ENCODE results near the gene DHRS4L2.
"Not testable (repeated sequence)": the region's sequence is repeated elsewhere in the genome, so short reads cannot be mapped to it uniquely, and the experiment has no call there.

The DHRS4L2 gene

GRCh38 chr14:23988607-23989363, at the start of gene DHRS4L2:
DHRS4L2 (plus strand) TSS chr14:23988929; CDS start chr14:23988948, 19 bp downstream.
- not testable (repeated sequence) for DNase-seq

GRCh38 chr14:23939607-23940326, 49.0 kb upstream of the DHRS4L2 start:
- DNase-seq: no peak

- DNase-seq: no peak
These were observed 47.5 kb upstream of the DHRS4L2 start for GRCh38 chr14:23941230-23941629.

DNA sequence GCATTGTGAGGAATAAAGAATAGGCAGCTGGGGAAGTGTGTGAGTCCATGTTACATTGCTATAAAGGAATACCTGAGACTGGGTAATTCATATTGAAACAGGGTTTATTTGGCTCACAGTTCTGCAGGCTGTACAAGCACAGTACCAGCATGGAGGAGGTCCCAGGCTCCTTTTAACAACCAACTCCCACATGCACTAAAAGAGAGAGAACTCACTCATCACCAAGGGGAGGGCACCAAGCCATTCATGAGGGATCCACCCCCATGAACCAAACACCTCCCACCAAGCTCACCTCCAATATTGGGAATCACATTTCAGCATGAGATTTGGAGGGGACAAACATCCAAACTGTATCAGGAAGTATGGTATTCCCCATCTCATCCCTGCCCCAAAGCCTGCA, 47.1 kb upstream of the DHRS4L2 start:
- DNase-seq: no peak

- DNase-seq: no peak
These were observed 46.1 kb upstream of the DHRS4L2 start for GRCh38 chr14:23942587-23942986.

- DNase-seq: not testable (repeated sequence)
These were observed 39.7 kb upstream of the DHRS4L2 start for GRCh38 chr14:23949069-23949468.

DNA sequence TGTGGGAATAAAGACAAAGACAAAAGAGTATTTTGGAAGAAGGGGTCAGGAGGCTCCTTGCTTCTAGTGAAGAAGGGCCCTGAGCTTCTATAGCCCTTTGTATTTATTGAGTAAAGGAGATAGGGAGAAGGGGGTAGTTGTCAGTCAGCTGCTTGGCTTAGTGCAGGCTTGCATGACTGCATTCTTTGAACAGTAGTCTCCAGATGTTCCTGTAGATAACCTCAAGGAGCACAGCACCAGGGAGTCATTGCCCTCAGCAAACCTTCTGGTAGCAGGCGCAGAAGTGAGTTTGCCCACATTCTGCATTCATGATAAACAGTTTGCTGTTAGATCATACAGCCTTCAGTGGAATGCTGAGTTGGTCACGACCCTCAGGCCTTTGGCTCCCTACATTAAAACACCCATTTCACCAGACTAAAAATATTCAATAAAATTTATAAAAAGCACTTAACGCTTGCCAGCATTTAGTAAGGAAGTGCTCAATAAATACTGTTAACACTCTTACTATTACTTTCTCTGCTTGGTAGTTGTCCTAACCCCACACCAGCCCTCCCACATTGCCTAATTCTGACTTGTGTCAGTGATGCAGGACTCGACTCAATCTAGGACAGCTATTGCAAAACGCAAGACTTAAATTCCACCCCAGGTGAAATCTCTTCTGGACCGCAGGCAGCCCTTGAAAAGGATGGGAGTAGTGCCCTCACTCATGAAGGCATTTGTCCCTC, 38.2 kb upstream of the DHRS4L2 start:
- DNase-seq: no peak

DNA sequence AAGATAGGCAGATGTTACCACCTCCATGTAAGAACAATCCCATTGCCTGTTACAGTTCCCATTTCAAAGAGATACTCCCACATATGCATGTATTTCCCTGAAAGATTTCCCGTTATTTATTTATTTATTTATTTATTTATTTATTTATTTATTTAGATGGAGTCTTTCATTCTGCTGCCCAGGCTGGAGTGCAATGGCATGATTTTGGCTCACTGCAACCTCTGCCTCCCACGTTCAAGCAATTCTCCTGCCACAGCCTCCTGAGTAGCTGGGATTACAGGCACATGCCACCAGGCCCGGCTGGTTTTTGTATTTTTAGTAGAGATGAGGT, 37.6 kb upstream of the DHRS4L2 start:
- DNase-seq: not testable (repeated sequence)

- no peak for DNase-seq
These were observed 37.0 kb upstream of the DHRS4L2 start for GRCh38 chr14:23951590-23952201.

DNA sequence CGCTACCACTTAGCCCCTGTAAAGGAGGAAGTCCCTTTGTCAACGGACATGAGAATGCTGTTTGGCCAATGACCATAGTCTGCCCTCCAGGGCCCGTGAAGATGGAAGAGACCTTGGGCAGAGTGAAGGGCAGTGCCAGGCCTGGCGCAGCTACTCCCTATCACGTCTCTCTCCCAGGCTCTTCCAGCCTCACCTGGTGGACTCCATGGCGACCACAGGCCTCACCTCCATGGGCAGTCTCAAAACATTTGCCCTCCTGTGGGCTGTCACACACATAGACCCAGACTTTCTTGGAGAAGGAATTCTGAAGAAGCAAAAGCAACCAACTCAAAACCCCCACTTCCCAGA, 35.6 kb upstream of the DHRS4L2 start:
- DNase-seq: peak; percentile 41

DNA sequence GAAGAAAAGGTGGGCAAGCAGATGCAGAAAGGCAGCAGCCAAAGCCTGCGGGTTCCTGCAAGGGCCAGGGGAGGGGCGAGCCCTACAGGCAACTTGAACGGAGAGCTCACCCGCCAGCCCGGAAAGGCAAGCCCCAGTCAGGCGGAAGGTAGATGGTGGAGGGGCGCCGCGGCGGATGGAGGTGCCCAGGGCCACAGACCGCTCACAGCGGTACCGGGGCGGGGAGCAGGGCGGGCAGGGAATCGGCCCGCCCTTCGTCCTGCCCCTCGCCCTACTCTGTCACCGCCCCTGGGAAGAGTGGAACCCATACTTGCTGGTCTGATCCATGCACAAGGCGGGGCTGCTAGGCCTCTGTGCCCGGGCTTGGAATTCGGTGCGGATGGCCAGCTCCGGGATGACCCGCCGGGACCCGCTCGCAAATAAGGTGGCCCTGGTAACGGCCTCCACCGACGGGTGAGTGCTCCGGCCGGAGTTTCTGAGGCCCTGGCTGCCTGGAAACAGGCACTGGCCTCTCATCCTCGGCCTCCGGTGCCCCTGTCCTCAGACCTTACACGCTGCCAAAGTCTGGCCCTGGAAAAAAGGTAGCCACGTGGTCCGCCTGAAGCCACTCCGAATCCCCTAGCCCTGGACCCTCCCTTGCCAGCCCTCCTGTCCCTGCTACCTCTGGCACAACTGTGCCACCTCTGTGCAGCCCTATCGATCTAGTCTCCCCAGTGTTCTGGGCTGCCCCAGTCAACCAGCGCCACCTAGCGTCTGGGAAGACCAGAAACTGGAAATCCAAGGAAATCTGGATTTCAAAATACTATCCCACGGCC, 35.1 kb upstream of the DHRS4L2 start, which contains the start of gene DHRS4:
TSS of gene DHRS4 (plus strand) at position 307 of the 815 bp plus-strand sequence. CDS start at position 326, 19 bp downstream.
- peak; percentile 87 for DNase-seq

DNA sequence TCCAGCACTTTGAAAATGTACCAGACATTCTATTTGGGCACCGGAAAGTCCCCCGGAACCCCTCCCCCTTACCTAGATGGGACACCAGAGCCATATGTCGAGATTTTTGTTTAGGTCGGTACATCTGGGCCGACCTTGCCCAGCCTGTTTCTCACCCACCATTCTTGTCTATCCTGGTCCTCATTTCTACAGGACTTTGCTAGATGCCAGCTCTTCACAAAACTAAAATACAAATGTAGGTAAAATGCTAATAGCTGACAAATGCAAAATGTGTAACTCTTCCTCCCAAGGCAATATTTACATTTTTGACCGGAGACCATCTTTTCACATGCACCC, 34.5 kb upstream of the DHRS4L2 start:
- not testable (repeated sequence) for DNase-seq

GRCh38 chr14:23954965-23955364, 33.8 kb upstream of the DHRS4L2 start:
- peak; percentile 73 for DNase-seq

DNA sequence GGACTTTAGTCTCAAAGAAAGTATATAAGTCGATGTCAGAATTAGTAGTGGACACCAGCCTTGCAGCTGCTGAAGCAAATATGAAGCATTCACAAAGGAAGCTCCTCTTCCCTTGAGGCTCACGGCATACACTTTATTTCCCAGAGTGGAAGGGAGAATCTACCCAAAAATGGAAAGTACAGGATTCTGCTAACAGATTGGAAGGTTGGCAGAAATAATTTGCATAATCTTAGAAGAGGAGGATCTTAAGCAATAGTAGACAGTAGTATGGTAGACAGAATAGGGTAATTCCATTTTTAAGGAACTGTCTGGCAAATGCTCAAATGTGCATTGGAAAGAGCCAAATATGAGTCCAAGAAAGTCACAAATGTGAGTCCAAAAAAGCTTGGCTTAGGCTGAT, 32.9 kb upstream of the DHRS4L2 start:
- not testable (repeated sequence) for DNase-seq

DNA sequence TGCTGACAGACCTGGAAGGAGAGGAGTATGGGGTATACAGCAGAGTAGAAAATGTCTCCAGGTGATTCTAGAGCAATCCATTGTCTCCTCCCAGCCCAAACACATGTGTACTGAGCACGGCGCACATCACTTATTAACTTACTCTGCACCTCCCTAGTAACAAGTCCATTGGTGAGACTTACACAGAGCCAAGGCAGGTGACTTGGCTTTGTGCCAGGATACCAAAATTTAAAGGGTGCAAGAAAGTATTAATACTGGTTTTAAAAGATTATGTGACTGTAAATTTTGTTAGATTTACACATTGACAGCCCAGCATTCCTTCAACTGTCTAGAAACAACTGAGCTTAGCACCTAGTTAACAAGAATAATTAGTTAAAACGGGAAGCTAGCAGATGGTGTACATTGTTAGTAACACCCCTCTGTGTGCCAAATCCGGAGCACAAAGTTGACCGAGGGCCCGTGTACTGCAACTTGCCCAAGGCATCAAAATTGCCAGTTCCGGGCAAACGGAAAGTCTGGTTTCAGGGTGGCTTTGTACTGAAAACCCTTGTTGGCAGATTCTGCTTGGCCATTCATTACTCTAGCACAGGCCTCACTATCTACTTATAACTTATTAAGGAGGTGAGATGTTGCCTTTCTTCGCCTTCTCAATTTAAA, 30.7 kb upstream of the DHRS4L2 start:
- not testable (repeated sequence) for DNase-seq

- DNase-seq: not testable (repeated sequence)
These were observed 27.8 kb upstream of the DHRS4L2 start for GRCh38 chr14:23960899-23961298.

GRCh38 chr14:23961704-23962103, 27.0 kb upstream of the DHRS4L2 start:
- not testable (repeated sequence) for DNase-seq

GRCh38 chr14:23969130-23969480, 19.6 kb upstream of the DHRS4L2 start:
- DNase-seq: not testable (repeated sequence)

DNA sequence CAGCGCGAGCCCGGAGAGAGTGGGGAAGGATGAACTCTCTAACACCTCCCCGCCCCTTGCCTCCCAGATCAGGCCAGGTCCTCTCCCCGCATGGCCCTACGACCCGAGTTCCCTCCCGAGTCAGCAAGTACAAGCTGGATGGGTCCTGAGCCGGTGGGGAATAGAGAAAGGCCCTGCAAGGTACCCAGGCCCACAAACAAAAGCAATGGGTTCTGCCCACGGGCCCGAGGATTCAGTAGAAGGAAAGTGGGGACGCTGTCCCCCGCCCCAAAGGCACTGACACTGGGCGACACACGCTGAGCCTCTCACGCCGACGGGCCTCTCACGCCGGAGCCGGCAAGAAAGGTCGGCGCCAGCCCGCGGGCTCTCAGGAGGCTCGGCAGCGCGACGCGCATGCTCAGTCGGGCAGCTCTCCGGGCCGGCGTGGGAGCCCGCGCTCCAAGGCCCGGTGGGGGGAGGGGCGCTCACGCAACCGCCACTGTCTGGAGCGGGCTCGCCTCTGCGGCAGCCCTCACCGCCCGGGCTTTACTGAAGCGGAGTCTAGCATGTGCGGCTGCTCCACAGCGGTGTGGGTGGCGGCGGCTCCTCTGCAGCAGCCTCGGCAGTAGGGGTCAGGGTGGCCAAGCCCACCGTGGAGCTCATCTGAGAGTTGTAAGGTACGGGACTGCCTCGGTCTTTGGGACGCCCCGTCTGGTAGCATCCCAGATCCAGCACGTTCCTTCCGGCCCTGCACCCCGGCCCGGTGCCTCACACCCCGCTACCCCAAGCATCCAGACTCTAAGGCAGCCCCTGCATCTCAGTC, 19.0 kb upstream of the DHRS4L2 start:
- DNase-seq: peak; percentile 53

GRCh38 chr14:23970283-23970659, 18.5 kb upstream of the DHRS4L2 start:
- peak; percentile 4 for DNase-seq

GRCh38 chr14:23973178-23973577, 15.6 kb upstream of the DHRS4L2 start:
- not testable (repeated sequence) for DNase-seq
